HEK293T (cell line): ENCODE data around the gene DUSP8.

Experiments
- ARNT ChIP-seq: fragments of 450-650 bp; IDR thresholded peaks from 2 replicates; pipeline ENCODE4 v1.6.1; 2017; ENCODE audit warnings: mild to moderate bottlenecking
- BHLHE40 ChIP-seq: fragments of 450-650 bp; IDR thresholded peaks from 2 replicates; pipeline ENCODE4 v1.6.1; 2016; ENCODE audit warnings: mild to moderate bottlenecking, moderate library complexity, borderline replicate concordance
- CTBP1 ChIP-seq: fragments of 450-650 bp; IDR thresholded peaks from 2 replicates; pipeline ENCODE4 v1.6.1; 2016; ENCODE audit warnings: borderline replicate concordance
- ELF4 ChIP-seq: fragments of 450-650 bp; IDR thresholded peaks from 2 replicates; pipeline ENCODE4 v1.6.1; 2017; ENCODE audit warnings: antibody characterized with exemption
- FOXA1 ChIP-seq: fragments of 450-650 bp; IDR thresholded peaks from 2 replicates; pipeline ENCODE4 v1.6.1; 2016; ENCODE audit warnings: mild to moderate bottlenecking
- FOXK2 ChIP-seq: fragments of 450-650 bp; IDR thresholded peaks from 2 replicates; pipeline ENCODE4 v1.6.1; 2016; ENCODE audit warnings: mild to moderate bottlenecking
- FOXM1 ChIP-seq: fragments of 450-650 bp; IDR thresholded peaks from 2 replicates; pipeline ENCODE4 v1.6.1; 2017; ENCODE audit warnings: mild to moderate bottlenecking, borderline replicate concordance
- HDGF ChIP-seq: fragments of 450-650 bp; IDR thresholded peaks from 2 replicates; pipeline ENCODE4 v1.6.1; 2017; ENCODE audit warnings: antibody characterized with exemption, borderline replicate concordance
- L3MBTL2 ChIP-seq: fragments of 450-650 bp; conservative IDR thresholded peaks from 2 replicates; pipeline ENCODE4 v1.6.1; 2016; ENCODE audit warnings: mild to moderate bottlenecking
- NFRKB ChIP-seq: fragments of 450-650 bp; IDR thresholded peaks from 2 replicates; pipeline ENCODE4 v1.6.1; 2016; ENCODE audit warnings: mild to moderate bottlenecking, moderate library complexity
- PKNOX1 ChIP-seq: fragments of 450-650 bp; IDR thresholded peaks from 2 replicates; pipeline ENCODE4 v1.6.1; 2016
- SP1 ChIP-seq: fragments of 450-650 bp; IDR thresholded peaks from 2 replicates; pipeline ENCODE4 v1.6.1; 2017
- SUZ12 ChIP-seq: fragments of 450-650 bp; IDR thresholded peaks from 2 replicates; pipeline ENCODE4 v1.6.1; 2016; ENCODE audit warnings: mild to moderate bottlenecking
- ZNF384 ChIP-seq: fragments of 450-650 bp; IDR thresholded peaks from 2 replicates; pipeline ENCODE4 v1.6.1; 2016

- TF ChIP-seq ZNF384 (no peak), ELF4 (no peak), SUZ12 (no peak), SP1 (no peak), FOXK2 (no peak), CTBP1 (no peak), PKNOX1 (no peak), FOXM1 (no peak), BHLHE40 (no peak), HDGF (no peak), L3MBTL2 (no peak), NFRKB (no peak), FOXA1 (no peak), ARNT (no peak)
Measured at GRCh38 chr11:1598816-1599215, 26.7 kb upstream of the DUSP8 start.
